GM08714 (cell line): Measurements from ENCODE around the gene ZC3H13.

Experiments
- H3K4me3 ChIP-seq: fragments of 200-500 bp; sonication (Bioruptor generic); 2 replicates; pipeline ENCODE4 v1.5.1; 2014; ENCODE audit warnings: mild to moderate bottlenecking, low read length, inconsistent platforms
- ZNF274 ChIP-seq: IDR thresholded peaks from 2 replicates; pipeline ENCODE4 v1.6.1; 2012; ENCODE audit warnings: mild to moderate bottlenecking, low read depth, low read length

ZC3H13 gene

GRCh38 chr13:46041419-46041839, 11.1 kb downstream of the ZC3H13 start:
- no peak overlapping the region for H3K4me3 ChIP-seq
- TF ChIP-seq ZNF274 = no peak

- no peak for TF ChIP-seq ZNF274
- no peak overlapping the region for H3K4me3 ChIP-seq
Measured at GRCh38 chr13:46040763-46041162, 11.8 kb downstream of the ZC3H13 start.

GRCh38 chr13:46039411-46040182, 12.9 kb downstream of the ZC3H13 start:
- no peak for TF ChIP-seq ZNF274
- no peak overlapping the region for H3K4me3 ChIP-seq

- no peak overlapping the region for H3K4me3 ChIP-seq
- TF ChIP-seq ZNF274 = no peak
Measured at GRCh38 chr13:46038296-46038695, 14.2 kb downstream of the ZC3H13 start.

GRCh38 chr13:46035066-46035465, 17.5 kb downstream of the ZC3H13 start:
- no peak overlapping the region for H3K4me3 ChIP-seq
- TF ChIP-seq ZNF274 = no peak

GRCh38 chr13:46032341-46032740, 20.2 kb downstream of the ZC3H13 start:
- TF ChIP-seq ZNF274 = no peak
- no peak overlapping the region for H3K4me3 ChIP-seq

GRCh38 chr13:46031581-46032263, 20.8 kb downstream of the ZC3H13 start:
- TF ChIP-seq ZNF274 = no peak
- no peak overlapping the region for H3K4me3 ChIP-seq

- H3K4me3 ChIP-seq = no peak overlapping the region
- no peak for TF ChIP-seq ZNF274
Measured at GRCh38 chr13:46025157-46025556, 27.4 kb downstream of the ZC3H13 start.

- no peak overlapping the region for H3K4me3 ChIP-seq
- no peak for TF ChIP-seq ZNF274
Measured at GRCh38 chr13:46022481-46022880, 30.1 kb downstream of the ZC3H13 start.

- H3K4me3 ChIP-seq = no peak overlapping the region
- no peak for TF ChIP-seq ZNF274
Measured at GRCh38 chr13:46016216-46016615, 36.3 kb downstream of the ZC3H13 start.

GRCh38 chr13:46015366-46015765, 37.2 kb downstream of the ZC3H13 start:
- no peak for TF ChIP-seq ZNF274
- H3K4me3 ChIP-seq = no peak overlapping the region

- no peak for TF ChIP-seq ZNF274
- H3K4me3 ChIP-seq = no peak overlapping the region
Measured at GRCh38 chr13:46012404-46012803, 40.1 kb downstream of the ZC3H13 start.

- no peak overlapping the region for H3K4me3 ChIP-seq
Measured at GRCh38 chr13:46010148-46010547, 42.4 kb downstream of the ZC3H13 start.

GRCh38 chr13:46008631-46009030, 43.9 kb downstream of the ZC3H13 start:
- H3K4me3 ChIP-seq = no peak overlapping the region
- TF ChIP-seq ZNF274 = no peak

More at GRCh38 chr13:46010148-46010547, 42.4 kb downstream of the ZC3H13 start:
- no peak for TF ChIP-seq ZNF274
